Nephron progenitor cell (in vitro differentiated cells): ENCODE measurements around the gene CPPED1.

Experiments
- DNase-seq: peaks from one replicate; pipeline ENCODE4 v3.0.0; 2021
- H3K27ac Mint-ChIP-seq: 2 replicates; pipeline ENCODE4 v1.8.0; 2021; ENCODE audit warnings: mild to moderate bottlenecking, moderate library complexity, mixed read lengths
- H3K27me3 Mint-ChIP-seq: 2 replicates; pipeline ENCODE4 v1.8.0; 2021; ENCODE audit warnings: mild to moderate bottlenecking, low read depth, mixed read lengths; ENCODE audit not compliant: poor library complexity
- H3K36me3 Mint-ChIP-seq: 2 replicates; pipeline ENCODE4 v1.8.0; 2021; ENCODE audit warnings: low read depth, mixed read lengths
- H3K4me1 Mint-ChIP-seq: 2 replicates; pipeline ENCODE4 v1.8.0; 2021; ENCODE audit warnings: mixed read lengths
- H3K4me3 Mint-ChIP-seq: 2 replicates; pipeline ENCODE4 v1.8.0; 2021; ENCODE audit warnings: mild to moderate bottlenecking, moderate library complexity, mixed read lengths
- H3K9me3 Mint-ChIP-seq: 2 replicates; pipeline ENCODE4 v1.8.0; 2021; ENCODE audit warnings: mild to moderate bottlenecking, moderate library complexity, mixed read lengths
- TF ChIP-seq, protein P1 (sequence below): fragments of 200-600 bp; sonication (generic); IDR thresholded peaks from 2 replicates; pipeline ENCODE4 v1.5.0; 2021; ENCODE audit warnings: antibody characterized with exemption

The CPPED1 gene

DNA sequence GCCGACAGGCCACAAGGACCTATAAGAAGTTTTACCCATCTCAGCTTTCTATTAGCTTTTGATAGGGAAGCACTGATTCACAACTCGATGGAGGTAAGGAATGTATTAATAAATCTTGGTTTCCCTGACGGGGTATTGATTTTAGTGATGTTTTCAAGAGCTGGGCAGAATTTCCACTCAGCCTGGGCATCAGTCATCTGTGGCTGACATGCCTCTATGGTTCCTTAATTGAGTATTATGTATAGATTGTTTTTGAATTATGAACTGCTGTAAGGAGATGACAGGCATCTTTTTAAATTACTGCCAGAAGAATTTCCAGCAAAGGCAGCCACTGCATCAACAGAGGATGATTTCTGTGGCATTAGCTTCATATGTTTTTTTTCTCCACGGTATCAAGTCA lies 128.6 kb downstream of the CPPED1 start:
- Mint-ChIP-seq H3K36me3 (peaks cover 5% of the 10 kb centered on the region), H3K4me1 (no peaks in the 10 kb centered on the region), H3K4me3 (no peak overlapping the region), H3K9me3 (peaks cover 13% of the 10 kb centered on the region), H3K27me3 (no peaks in the 10 kb centered on the region), H3K27ac (no peak overlapping the region)
- no peak for DNase-seq
- TF ChIP-seq, protein P1, sequence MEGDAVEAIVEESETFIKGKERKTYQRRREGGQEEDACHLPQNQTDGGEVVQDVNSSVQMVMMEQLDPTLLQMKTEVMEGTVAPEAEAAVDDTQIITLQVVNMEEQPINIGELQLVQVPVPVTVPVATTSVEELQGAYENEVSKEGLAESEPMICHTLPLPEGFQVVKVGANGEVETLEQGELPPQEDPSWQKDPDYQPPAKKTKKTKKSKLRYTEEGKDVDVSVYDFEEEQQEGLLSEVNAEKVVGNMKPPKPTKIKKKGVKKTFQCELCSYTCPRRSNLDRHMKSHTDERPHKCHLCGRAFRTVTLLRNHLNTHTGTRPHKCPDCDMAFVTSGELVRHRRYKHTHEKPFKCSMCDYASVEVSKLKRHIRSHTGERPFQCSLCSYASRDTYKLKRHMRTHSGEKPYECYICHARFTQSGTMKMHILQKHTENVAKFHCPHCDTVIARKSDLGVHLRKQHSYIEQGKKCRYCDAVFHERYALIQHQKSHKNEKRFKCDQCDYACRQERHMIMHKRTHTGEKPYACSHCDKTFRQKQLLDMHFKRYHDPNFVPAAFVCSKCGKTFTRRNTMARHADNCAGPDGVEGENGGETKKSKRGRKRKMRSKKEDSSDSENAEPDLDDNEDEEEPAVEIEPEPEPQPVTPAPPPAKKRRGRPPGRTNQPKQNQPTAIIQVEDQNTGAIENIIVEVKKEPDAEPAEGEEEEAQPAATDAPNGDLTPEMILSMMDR, result no peak

DNA sequence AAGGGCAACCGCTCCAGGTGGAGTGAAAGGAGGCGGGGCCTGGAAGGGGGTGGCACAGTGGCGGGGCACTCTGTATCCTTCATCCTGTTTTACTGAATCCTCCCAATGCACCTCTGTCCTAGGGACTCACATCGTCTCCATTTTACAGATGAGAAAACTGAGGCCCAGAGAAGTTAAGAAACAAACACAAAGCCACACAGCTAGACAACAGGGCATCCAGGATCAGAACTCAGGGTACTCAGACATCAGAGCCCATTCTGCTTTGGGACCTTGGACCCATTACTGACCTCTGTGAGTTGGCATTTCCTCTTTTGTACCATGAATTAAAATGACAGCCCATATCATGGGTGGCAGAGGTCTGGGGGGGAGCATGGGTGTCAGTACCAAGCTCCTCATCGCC lies 129.2 kb downstream of the CPPED1 start:
- no peaks in the 10 kb centered on the region for H3K4me1 Mint-ChIP-seq
- TF ChIP-seq, protein P1, result no peak
- peaks cover 8% of the 10 kb centered on the region for H3K9me3 Mint-ChIP-seq
- no peak overlapping the region for H3K4me3 Mint-ChIP-seq
- peaks cover 5% of the 10 kb centered on the region for H3K36me3 Mint-ChIP-seq
- H3K27ac Mint-ChIP-seq, result no peak overlapping the region
- no peak for DNase-seq
- no peaks in the 10 kb centered on the region for H3K27me3 Mint-ChIP-seq

DNA sequence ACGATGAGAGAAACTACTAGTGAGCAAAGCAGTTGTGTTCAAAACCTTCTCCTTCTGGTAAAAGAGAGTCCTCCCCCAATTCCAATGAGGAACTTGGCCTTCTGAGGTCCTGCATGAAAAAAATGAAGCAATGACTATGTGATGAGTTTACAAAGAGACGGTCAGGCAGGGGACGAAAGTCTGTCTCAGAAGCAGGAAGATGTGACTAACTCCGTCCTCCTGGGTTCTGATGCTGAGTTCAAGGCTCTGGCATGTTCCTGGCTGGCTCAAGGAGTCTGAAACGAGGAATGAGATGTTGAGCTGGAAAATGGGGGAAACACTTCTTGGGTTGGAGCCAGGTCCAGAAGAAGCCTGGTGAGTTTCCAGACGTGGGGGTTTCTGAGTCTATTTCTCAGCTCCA lies 129.6 kb downstream of the CPPED1 start:
- peaks cover 5% of the 10 kb centered on the region for H3K36me3 Mint-ChIP-seq
- TF ChIP-seq, protein P1, result no peak
- H3K27ac Mint-ChIP-seq, result no peak overlapping the region
- H3K9me3 Mint-ChIP-seq, result peaks cover 8% of the 10 kb centered on the region
- no peaks in the 10 kb centered on the region for H3K4me1 Mint-ChIP-seq
- no peak for DNase-seq
- H3K4me3 Mint-ChIP-seq, result no peak overlapping the region
- no peaks in the 10 kb centered on the region for H3K27me3 Mint-ChIP-seq

DNA sequence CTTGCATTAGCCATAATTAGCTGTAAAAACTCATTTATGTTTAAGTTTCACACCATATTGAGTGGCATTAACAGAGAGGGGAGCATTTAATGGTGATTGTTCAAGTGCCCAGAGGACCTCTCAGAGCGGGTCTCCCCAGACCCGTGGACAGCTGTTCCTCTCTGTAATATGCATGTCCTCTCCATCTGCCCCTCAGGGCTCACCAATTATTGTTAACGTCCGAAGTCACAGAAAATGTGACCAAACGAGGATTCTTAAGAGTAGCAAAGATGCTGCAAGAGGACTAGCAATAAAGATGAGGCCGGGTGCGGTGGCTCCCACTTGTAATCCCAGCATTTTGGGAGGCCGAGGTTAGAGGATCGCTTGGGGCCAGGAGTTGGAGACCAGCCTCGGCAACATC lies 130.2 kb downstream of the CPPED1 start:
- no peak for DNase-seq
- H3K9me3 Mint-ChIP-seq, result peaks cover 14% of the 10 kb centered on the region
- no peak overlapping the region for H3K27ac Mint-ChIP-seq
- H3K27me3 Mint-ChIP-seq, result no peaks in the 10 kb centered on the region
- H3K4me3 Mint-ChIP-seq, result no peak overlapping the region
- H3K36me3 Mint-ChIP-seq, result peaks cover 7% of the 10 kb centered on the region
- no peaks in the 10 kb centered on the region for H3K4me1 Mint-ChIP-seq
- TF ChIP-seq, protein P1, result no peak

DNA sequence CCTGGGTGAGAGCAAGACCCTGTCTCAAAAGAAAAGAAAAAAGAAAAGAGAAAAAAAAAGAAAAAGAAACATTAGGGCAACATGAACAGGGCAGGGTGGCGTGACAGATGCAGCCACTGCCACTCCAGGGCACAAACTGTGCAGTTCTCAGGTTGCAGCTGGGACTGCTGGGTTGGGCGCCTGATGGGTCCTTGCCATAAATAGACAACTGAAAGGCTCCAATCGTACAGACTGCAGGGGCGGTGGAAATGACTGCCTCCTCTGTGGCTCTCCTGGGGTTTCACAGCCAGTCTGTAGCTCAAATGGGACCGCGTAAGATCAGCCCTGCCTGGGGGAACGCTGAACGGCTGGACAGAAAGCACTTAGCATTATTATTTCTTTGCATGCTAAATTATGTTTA lies 130.7 kb downstream of the CPPED1 start:
- Mint-ChIP-seq H3K27ac (no peak overlapping the region), H3K9me3 (peaks cover 17% of the 10 kb centered on the region), H3K36me3 (peaks cover 7% of the 10 kb centered on the region), H3K27me3 (no peaks in the 10 kb centered on the region), H3K4me1 (no peaks in the 10 kb centered on the region), H3K4me3 (no peak overlapping the region)
- TF ChIP-seq, protein P1, result no peak
- no peak for DNase-seq

DNA sequence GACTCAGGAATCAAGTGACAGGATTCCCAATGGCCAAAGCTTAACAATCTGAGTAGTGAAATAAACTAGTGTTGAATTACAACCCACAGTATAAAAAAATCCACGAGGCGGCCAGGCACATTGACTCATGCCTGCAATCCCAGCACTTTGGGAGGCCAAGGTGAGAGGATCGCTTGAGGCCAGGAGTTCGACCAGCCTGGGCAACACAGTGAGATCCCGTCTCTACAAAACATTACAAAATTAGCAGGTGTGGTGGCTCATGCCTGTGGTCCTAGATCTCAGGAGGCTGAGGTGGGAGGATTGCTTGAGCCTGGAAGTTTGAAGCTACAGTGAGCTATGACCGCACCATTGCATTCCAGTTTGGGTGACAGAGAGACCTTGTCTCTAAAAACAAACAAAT lies 133.8 kb downstream of the CPPED1 start:
- Mint-ChIP-seq H3K27me3 (no peaks in the 10 kb centered on the region), H3K4me3 (no peak overlapping the region)

More for the DNA sequence above, 133.8 kb downstream of the CPPED1 start:
- no peak overlapping the region for H3K27ac Mint-ChIP-seq
- TF ChIP-seq, protein P1, result no peak
- H3K4me1 Mint-ChIP-seq, result no peaks in the 10 kb centered on the region
- DNase-seq, result no peak
- H3K9me3 Mint-ChIP-seq, result peaks cover 38% of the 10 kb centered on the region
- peaks cover 17% of the 10 kb centered on the region for H3K36me3 Mint-ChIP-seq
